ENCODE data around the gene MYH16. TPM values are rescaled to one million over a fixed set of nuclear protein-coding genes. Genes with fewer than 3 reads are reported as not detected.
"Not testable (repeated sequence)": the region's sequence is repeated elsewhere in the genome, so short reads cannot be mapped to it uniquely, and the experiment has no call there.

Gene MYH16
- total and polyA plus RNA-seq, 10 of the 15 experiments (the other 5 are each of a cell fraction or from before 2014, with no cell fraction given) = 0.03 to 0.33 (median 0.04) TPM; not detected in 3

- TF ChIP-seq RELB (IDR thresholded peaks at IDR 0.05; ENCODE audit: low read depth) (no peak), ZNF24 (IDR thresholded peaks at IDR 0.05) (no peak), LARP7 (IDR thresholded peaks at IDR 0.05) (no peak), TAF1 (IDR thresholded peaks at IDR 0.05; ENCODE audit: borderline replicate concordance, low read depth, low read length) (no peak), CBFB (IDR thresholded peaks at IDR 0.05; ENCODE audit: low read depth) (no peak), JUNB (IDR thresholded peaks at IDR 0.05) (no peak), ESRRA (IDR thresholded peaks at IDR 0.05; ENCODE audit: low read length) (no peak), KAT2A (conservative IDR thresholded peaks at IDR 0.05; ENCODE audit: control insufficient read depth, low read depth, low read length) (no peak)
These were observed at the start of gene MYH16 (continued) for GRCh38 chr7:99272476-99273045.

- H3K9ac ChIP-seq (ENCODE audit: control insufficient read depth, insufficient read depth, low read length); H3K27me3 ChIP-seq (replicated peaks in 1 of 2; ENCODE audit: control insufficient read depth in 2 of 2, insufficient read depth in 2 of 2, low read length in 1 of 2); POLR2A ChIA-PET; H3K79me2 ChIP-seq (ENCODE audit: control insufficient read depth, insufficient read depth, low read length); in situ Hi-C loops (cut with MboI); H3K36me3 ChIP-seq (ENCODE audit: control insufficient read depth in 2 of 2, insufficient read depth in 2 of 2, low read length in 1 of 2); H3K4me3 ChIP-seq; H3K27ac ChIP-seq (ENCODE audit: control insufficient read depth, insufficient read depth); SMC1A ChIA-PET (ENCODE audit: uncharacterized antibody, unreplicated experiment); RAD21 ChIA-PET (ENCODE audit: unreplicated experiment); BruUV-seq (replicated peaks); H3K4me2 ChIP-seq (ENCODE audit: control insufficient read depth, insufficient read depth); H3K9me3 ChIP-seq (replicated peaks; ENCODE audit: control insufficient read depth, insufficient read depth, low read length); H4K20me1 ChIP-seq (ENCODE audit: control insufficient read depth, insufficient read depth); H2AFZ ChIP-seq (ENCODE audit: control insufficient read depth, low read depth, low read length); CTCF ChIA-PET; intact Hi-C loops (cut with micrococcal nuclease; ENCODE audit: unreplicated experiment); H3K4me1 ChIP-seq (ENCODE audit: control insufficient read depth, insufficient read depth, low read length): not testable (repeated sequence)
- FAIRE-seq (peak; percentile 13), DNase-seq (ENCODE audit: low read depth, low spot score) (peak; percentile 1), ATAC-seq (peak; percentile 24; the same call in 2 of the 3 replicates)
- WGBS (ENCODE audit: insufficient coverage, insufficient replicate concordance, low lambda C conversion rate, missing lambda C conversion rate) = 56% methylated on average over 15 of the region's 15 CpGs
- 0 out of 4 replicates have a peak, but pooled peaks of 1 of the 2 experiments have one; percentile 22 for TF ChIP-seq ETV6 (conservative IDR thresholded peaks at IDR 0.05 in 1 of 2, IDR thresholded peaks at IDR 0.05 in 1 of 2; ENCODE audit: borderline replicate concordance in 1 of 2, low read depth in 1 of 2)
- TF ChIP-seq JUNB (IDR thresholded peaks at IDR 0.05) = peak; percentile 30; the same call in 1 of the 2 replicates
- TF ChIP-seq BCL3 (IDR thresholded peaks at IDR 0.05; ENCODE audit: borderline replicate concordance, insufficient read depth, low read depth, low read length, poor library complexity, severe bottlenecking) = peak; percentile 54
These were observed 48.3 kb upstream of the MYH16 start for GRCh38 chr7:99224263-99224898.
